ENCODE data around the gene CARS2.
"Not testable (repeated sequence)": the region's sequence is repeated elsewhere in the genome, so short reads cannot be mapped to it uniquely, and the experiment has no call there.

CARS2 gene

GRCh38 chr13:110705356-110705825 is 525 bp downstream of the CARS2 start:
- DNase-seq: no peak

GRCh38 chr13:110702591-110703526 is 3.1 kb downstream of the CARS2 start:
- no peak for DNase-seq

GRCh38 chr13:110702089-110702488 is 3.8 kb downstream of the CARS2 start:
- DNase-seq: no peak

- not testable (repeated sequence) for DNase-seq
Observed at GRCh38 chr13:110701061-110701460, 4.9 kb downstream of the CARS2 start.

- DNase-seq: no peak
Observed at GRCh38 chr13:110700641-110701040, 5.3 kb downstream of the CARS2 start.

GRCh38 chr13:110700186-110700585 is 5.7 kb downstream of the CARS2 start:
- DNase-seq: no peak

DNA sequence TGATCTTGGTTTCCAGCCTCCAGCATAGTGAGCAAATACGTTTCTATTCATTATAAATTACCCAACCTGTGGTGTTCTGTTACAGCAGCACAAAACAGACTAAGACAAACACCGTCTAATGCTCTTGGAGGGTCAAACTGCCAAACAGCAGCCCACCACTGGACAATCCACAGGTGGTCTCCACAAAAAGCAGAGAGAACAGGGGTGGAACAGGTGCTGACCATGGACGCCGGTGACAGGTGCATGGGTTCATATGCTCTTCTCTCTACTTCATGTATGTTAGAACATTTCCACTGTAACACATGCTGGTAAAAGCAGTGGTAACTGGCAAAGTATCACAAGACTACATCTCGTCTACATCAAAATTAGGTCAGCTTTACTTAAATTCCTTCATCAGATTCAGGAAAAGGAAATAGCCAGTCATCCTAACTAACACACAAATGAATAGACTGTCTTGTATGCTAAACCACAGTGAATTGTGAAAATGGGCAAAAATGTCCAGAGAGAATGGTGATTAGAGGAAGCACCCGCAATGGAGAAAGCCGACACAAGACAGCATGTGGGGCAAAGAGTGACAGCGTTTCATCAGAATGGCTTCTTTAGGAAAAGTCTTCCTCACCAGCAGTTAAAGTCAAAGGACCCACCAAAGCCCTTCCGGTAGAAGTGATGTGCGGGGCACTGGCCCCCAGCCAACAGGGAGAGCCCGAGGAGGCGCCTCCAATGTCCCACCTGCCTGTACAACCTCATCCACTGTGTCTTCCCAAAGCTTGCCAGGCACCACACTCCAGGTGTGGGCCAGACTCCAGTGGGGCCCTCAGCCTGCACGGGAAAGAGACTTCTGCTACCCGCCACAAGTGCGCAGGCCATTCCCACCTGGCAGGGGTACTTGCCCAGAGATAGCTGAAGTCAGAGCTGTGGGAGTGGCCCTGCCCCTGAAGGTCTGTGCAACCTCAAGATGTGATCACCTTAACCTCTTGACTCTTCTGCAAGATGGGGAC is 6.5 kb downstream of the CARS2 start:
- DNase-seq: no peak

GRCh38 chr13:110698689-110699088 is 7.2 kb downstream of the CARS2 start:
- no peak for DNase-seq

GRCh38 chr13:110697842-110698241 is 8.1 kb downstream of the CARS2 start:
- DNase-seq: no peak

GRCh38 chr13:110696776-110697175 is 9.1 kb downstream of the CARS2 start:
- no peak for DNase-seq

- not testable (repeated sequence) for DNase-seq
Observed at GRCh38 chr13:110695774-110696173, 10.1 kb downstream of the CARS2 start.

- DNase-seq: no peak
Observed at GRCh38 chr13:110690516-110690915, 15.4 kb downstream of the CARS2 start.

- DNase-seq: no peak
Observed at GRCh38 chr13:110689711-110690110, 16.2 kb downstream of the CARS2 start.

- DNase-seq: no peak
Observed at GRCh38 chr13:110689041-110689440, 16.9 kb downstream of the CARS2 start.

GRCh38 chr13:110687736-110688135 is 18.2 kb downstream of the CARS2 start:
- no peak for DNase-seq

DNA sequence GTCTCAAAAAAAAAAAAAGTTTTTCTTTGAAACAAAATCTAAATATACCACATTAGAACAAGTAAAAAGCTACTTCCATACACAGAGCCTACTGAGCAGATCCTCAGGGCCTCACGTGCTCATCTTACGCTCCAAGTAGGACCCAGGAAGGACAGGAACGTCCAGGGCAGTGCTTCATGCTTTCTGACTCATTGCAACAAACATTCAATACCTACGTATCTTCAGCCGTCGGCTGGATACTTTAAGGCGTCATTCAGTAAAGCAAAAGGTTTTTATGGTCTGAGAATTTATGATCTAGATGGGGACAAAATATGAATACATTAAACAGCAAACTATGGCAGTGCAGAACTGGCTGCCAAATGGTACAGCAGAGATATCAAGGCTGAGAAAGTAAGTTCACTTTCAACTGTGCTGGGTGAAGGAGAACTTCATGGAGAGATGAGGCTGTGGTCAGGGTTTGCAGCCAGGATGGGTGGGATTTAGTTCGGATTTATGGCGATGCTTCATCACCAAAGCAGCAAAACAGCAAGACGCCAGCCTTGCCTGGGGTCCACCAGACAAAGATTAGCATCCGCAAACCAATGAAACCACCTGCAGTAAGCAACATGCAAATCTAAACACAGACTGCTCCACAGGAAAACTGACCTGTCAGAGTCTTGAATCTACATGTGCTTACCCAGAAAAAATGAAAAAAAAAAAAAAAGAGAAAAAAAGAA is 20.5 kb downstream of the CARS2 start:
- no peak for DNase-seq

- no peak for DNase-seq
Observed at GRCh38 chr13:110684388-110685056, 21.4 kb downstream of the CARS2 start.

DNA sequence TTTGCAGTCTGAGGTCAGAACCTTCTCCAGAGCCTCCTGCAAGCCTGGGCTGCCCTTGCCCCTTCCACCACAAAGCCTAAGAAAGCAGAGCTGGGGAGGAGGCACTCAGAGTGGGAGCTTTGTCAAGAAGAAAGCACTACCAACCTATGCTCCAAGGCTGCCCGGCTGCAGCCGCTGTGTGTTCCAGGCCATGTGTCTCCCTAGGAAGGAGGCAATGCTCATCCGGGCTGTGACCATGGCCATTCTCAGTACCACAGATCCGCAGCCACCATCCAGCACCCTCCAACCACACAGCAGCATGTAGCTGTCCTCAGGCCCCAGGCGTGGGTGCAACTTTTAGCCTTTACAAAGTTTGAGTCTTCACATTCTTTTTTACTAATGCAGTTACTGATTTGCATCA is 22.0 kb downstream of the CARS2 start:
- DNase-seq: no peak

DNA sequence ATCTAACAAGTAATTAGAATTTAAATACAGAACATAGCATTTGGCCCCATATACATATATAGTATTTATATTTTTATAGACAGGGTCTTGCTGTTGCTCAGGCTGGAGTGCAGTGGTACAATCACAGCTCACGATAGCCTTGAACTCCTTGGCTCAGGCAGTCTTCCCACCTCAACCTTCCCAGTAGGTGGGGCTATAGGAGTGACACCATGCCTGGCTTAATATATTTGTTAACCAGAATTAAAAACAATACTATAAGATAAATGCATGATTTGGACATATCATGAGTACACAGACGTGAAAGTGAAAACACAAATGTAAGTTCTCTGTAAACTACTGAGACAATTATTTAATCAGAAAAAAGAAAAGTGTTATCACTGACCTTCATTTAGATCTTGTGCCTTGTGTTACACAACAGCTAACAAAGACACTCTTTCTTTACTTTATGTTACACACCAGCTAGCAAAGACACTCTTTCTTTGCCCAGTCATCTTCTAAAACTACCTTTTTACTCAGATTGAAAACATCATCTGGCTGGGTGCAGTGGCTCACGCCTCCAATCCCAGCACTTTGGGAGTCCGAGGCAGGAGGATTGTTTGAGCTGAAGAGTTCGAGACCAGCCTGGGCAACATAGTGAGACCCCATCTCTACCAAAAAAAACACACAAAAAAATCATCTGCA is 22.6 kb downstream of the CARS2 start:
- no peak for DNase-seq

DNA sequence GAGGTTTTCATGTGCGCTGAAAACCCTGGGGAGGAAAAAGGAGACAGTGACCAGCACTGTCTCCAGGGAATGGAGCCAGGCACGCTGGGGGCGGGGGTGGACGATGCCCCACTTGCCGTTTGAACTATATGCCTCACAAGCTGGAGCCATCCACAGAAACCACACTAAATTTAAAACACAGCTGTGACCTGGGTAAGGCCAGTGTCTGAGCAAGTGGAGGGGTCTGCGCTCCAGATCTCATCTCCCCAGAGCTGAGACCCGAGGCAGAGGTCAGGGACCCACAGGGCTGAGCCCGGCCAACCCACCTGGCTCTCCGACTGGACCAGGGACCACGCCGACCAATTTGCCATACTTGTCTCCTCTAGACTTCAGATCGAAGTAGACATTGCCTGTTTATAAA is 23.2 kb downstream of the CARS2 start:
- DNase-seq: no peak

GRCh38 chr13:110681868-110682550 is 23.9 kb downstream of the CARS2 start:
- DNase-seq: no peak

All from NCI-H1417 treated with DMSO at 0.1 percent for 48 hours (cell line).